Activated CD4-positive, CD25-positive, alpha-beta regulatory T cell treated with anti-CD3 and anti-CD28 coated beads, Interleukin-2, amount 50 U/mL, for 24 hours (primary cell): ENCODE results near the gene SH3RF3.

Experiments
- ATAC-seq, 2 donors: fragments of 150-1000 bp; cut with Tn5 transposase; one replicate each; pipeline ENCODE4 v1.10.0; 2021; ENCODE audit warnings: mild to moderate bottlenecking in 1 of 2, moderate library complexity in 1 of 2

The SH3RF3 gene

DNA sequence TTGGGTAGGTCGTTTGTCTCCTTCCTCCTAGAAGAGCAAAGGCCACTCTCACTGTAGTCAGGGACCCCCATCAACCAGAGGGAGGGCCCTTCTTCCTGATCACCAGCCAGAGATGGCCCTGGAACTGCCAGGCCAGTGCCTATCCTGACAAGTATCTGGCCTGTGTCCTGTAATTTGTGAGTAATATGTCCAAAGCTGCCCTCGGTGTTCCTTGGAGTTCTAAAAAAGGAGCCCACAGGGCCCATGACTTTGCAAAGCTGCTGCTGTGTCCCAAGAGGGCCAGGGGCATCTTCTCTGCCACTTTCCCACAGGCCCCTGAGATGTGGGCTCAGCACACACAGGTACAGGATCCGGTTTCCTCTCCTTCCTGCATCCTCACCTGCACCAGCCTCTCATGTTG is 272.4 kb downstream of the SH3RF3 start:
- ATAC-seq, result no peak

GRCh38 chr2:109402180-109402579 is 273.2 kb downstream of the SH3RF3 start:
- ATAC-seq, result no peak

DNA sequence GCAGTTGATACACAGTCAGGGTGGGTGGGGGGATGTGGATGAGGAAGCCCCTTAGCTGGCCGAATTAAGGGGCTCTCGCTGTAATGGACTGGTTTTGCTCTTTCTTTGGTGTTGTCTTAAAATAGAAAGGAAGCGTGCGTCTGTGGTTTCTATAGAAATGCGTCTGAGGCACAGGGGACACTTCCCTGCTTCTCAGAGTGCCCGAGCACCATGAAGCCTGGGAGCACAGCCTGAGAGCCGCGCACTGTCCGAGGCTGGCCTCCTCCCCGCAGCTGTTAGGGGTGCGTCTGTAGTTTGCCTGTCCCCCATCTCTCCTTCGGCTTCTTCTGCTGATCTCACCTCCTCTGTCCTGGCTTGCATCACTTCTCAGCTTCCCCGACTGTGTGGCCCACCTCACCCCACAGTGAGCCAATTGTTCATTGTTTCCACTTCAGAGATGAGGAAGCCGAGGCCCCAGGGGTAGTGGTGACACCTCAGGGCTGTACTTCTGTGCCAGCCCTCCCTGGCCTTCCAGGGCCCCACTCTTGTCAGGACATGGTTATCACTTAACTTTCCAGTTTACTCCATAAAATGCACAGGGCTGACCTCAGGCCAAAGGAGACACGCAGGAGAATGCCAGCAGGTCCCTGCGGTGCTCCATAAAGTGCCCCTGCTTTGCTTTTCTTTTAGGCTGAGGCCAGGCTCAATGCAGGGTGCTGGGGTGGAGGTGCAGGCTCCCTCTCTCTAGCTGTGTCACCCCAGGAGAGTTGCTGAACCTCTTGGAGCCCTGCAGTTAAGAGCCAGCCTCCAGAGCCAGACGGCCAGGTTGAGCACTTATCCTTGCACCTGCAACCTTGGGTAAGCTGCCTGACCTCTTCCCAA is 274.2 kb downstream of the SH3RF3 start:
- no peak for ATAC-seq

GRCh38 chr2:109403841-109404201 is 274.8 kb downstream of the SH3RF3 start:
- no peak for ATAC-seq

- no peak for ATAC-seq
Measured at GRCh38 chr2:109404681-109405080, 275.7 kb downstream of the SH3RF3 start.

- ATAC-seq, result no peak
Measured at GRCh38 chr2:109405873-109406272, 276.9 kb downstream of the SH3RF3 start.

DNA sequence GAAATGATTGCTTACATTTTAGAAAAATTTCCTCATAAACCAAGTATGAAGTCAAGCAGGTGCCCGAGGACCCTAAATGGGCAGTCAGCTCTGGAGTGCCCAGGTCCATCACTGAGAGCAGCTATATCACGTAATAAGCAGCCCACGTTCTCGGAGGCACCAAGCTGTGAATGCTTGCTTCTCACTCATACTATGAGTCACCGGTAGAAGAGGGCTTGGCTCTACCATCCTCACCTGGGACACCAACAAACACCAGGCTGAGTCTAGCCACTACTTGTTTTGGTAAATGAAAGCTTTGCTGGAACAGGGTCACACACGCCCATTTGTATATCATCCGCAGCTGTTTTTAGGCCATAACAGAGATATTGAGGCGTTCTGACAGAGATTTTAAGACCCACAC is 277.3 kb downstream of the SH3RF3 start:
- no peak for ATAC-seq

GRCh38 chr2:109407276-109408042 is 278.5 kb downstream of the SH3RF3 start:
- no peak for ATAC-seq

DNA sequence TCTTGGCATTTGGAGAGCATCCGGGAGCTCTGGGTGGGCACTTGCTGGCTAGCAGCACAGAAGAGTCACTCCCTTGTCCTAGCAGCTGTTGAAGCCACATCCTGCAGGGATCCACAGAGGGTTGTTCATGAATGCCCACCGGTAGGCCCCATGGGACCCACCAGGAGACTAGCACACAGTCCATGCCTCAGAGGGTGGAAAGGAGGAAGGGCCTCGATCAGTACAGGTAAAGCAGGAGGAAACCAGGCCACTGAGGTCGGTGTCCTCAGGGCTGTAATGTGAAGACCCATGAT is 279.0 kb downstream of the SH3RF3 start:
- ATAC-seq, result no peak

DNA sequence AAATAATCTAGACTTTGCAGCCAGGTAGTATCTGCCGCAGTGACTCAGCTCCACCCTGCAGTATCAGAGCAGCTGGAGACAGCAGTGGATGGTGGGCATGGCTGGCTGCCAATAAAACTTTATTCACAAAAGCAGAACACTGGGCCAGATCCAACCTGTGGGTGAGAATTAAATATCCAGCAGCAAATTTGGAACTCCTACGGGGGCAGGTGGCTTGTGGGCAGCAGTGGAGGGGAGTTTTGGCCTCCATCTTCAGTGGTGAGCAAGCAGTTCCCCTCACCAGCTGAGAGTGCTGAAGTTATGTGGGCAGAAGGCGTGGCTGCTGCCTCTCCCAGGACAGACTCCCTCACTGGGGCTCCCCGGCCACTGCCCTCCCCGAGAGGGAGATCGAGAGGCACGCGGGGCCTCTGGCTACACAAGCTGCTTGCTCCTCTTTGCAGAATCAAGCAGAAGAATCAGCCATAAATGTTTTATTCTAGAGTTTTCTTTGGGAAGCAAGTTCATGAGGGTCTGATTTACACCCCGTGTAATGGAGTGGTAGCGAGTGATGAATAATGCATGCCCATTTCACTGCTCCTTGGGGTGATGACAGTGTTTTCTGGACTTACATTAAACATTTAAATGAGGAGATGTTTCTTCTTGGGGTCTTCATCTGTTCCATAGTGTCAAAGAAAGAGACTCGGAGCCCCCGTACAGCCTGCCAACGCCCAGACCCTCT is 280.5 kb downstream of the SH3RF3 start:
- no peak for ATAC-seq

DNA sequence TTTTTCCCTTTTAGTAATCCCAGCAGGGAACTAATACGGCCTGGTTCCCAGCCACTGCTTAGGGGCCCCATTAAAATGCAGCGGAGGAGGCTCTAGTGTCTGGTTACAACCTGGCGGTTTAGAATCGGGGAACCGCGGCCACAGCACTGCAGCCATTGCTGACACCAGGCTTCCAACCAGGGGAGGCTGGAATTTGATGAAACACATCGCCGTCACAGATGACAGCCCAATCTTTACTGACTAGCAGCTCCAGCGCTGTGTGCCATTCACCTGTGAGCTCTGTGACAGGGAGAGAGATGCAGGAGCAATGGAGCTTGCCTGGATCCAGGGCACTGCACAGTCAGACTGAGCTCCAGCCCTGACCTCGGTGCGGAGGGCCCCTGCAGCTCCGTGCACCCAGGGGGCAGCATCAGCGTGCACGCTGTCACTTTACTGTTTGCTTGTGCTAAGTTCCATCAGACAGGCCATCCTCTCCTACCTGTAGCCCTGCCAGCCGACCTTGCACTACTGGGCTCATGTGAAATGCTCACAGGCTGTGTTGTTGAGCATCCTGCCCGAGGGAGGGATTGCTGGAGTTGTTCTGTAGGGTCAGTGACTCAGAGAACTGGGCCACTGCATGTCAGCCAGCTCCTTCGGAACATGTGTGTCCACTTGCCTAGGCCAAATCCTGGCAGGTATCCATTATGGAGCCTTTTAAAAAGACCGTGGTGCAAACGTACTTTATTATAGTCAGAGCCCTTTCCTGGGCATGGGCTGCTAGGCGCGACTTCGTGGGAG is 281.2 kb downstream of the SH3RF3 start:
- ATAC-seq, result no peak

GRCh38 chr2:109411640-109412325 is 282.8 kb downstream of the SH3RF3 start:
- no peak for ATAC-seq

DNA sequence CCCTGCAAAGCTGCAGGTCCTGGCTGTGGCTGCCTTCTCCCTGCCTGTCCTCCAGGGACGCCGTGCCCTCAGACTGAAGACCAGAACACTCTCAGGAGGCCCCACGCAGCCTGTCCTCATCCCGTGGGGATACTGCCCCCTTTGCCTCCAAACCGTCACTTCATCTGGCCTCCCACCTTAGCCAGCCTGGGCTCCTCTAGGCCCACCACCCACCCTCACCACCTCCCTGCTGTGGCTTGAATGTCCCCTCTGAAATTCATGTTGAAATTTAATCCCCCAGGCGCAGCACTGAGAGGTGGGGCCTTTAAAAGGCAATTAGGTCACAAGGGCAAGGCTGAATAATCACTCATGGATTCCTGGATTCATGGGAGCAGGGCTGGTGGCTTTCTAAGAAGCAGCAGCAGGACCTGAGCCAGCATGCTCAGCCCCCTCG is 286.6 kb downstream of the SH3RF3 start:
- no peak for ATAC-seq

GRCh38 chr2:109417701-109418335 is 288.8 kb downstream of the SH3RF3 start:
- no peak for ATAC-seq

GRCh38 chr2:109418716-109419115 is 289.7 kb downstream of the SH3RF3 start:
- no peak for ATAC-seq

DNA sequence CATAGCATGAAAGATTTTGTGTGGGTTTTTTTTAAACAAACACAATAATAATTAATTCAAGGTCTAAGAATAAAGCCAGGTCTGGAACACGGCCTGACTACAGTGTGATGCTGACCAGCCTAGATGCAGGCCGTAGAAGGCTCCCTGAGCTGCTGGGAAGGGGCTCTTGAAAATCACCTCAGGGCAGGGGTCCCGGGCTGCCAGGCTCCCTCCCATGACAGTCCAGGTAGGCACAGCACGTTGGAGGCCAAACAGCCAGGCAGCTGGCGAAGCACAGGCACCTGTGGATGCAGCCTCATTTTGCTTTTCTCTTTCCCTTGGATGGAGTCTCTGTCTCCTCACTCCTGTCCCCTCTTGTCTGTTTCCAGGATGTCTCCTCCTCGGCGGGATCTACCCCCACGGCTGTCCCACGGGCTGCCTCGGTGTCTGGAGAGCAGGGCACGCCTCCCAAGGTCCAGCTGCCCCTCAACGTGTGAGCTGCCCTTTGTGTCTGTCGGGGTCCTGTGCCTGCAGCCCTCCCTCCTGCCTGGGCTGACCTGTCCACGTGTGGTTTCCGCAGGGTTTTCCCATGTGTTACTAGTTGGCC is 290.3 kb downstream of the SH3RF3 start:
- no peak for ATAC-seq

DNA sequence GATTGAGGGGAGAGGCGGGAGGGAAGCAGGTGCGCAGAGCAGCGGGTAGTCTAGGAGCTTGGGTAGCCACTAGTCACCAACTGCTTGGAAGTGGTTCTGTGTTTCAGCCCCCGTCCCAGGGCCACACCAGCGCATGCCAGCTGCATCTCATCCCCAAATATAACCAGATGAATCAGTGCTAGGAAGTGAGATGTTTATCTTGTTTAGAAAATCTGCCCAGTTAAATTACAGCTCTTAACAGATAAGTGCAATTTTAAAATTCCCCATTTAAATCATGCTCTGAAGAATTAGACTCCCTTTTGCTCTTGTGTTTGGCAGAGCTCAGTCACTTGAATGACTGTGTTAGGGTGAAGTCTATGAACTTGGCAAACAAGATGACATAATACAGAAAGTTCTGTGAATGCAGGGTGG is 291.0 kb downstream of the SH3RF3 start:
- ATAC-seq, result no peak

GRCh38 chr2:109421101-109421500 is 292.1 kb downstream of the SH3RF3 start:
- no peak for ATAC-seq

GRCh38 chr2:109421642-109422041 is 292.6 kb downstream of the SH3RF3 start:
- no peak for ATAC-seq

GRCh38 chr2:109422071-109422757 is 293.2 kb downstream of the SH3RF3 start:
- no peak for ATAC-seq
